Measurements from ENCODE around the gene BUB1B. TPM values are rescaled to one million over a fixed set of nuclear protein-coding genes. Genes with fewer than 3 reads are reported as not detected.
A peak's percentile ranks its signal among the peaks of the same experiment; 100 is the strongest.

Gene BUB1B
- polyA plus RNA-seq, 1 of the 3 experiments (the other 2 are of a cell fraction), result 12.6 TPM

DNA sequence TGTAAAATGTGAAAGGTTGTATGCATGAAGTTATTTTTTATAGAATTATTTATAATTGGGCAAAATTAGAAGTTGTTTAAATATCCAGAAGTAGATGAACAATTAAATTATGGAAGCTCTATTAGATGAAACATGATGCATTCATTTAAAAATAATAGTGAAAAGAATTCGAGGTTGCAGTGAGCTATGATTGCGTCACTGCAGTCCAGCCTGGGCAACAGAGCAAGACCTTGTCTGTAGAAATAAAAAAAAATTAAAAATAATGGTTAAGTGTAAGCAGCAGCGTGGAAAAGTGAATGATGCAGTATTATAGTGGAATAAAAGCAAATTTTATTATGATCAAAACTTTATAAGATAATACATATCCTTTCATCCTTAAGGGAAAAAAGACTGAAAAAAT is 14.3 kb downstream of the BUB1B start:
- no peaks in the 10 kb centered on the region for H3K9me3 ChIP-seq
- DNase-seq, result no peak
- H3K27me3 ChIP-seq (ENCODE audit: insufficient read depth), result no peaks in the 10 kb centered on the region
- H3K4me1 ChIP-seq (ENCODE audit: control insufficient read depth in 1 of 2, insufficient read depth in 2 of 2, low read depth in 1 of 2, low read length in 1 of 2), result no peaks in the 10 kb centered on the region
- no peaks in the 10 kb centered on the region for H3K9me2 ChIP-seq
- peaks cover 10 to 18% of the 10 kb centered on the region in 2 experiments for H3K36me3 ChIP-seq (replicated peaks in 1 of 2; ENCODE audit: control insufficient read depth in 1 of 2, insufficient read depth in 2 of 2, low read length in 1 of 2)
- H3F3A ChIP-seq (replicated peaks; ENCODE audit: insufficient read depth), result peaks cover 2% of the 10 kb centered on the region
- H3K79me2 ChIP-seq (ENCODE audit: insufficient read depth), result peaks cover 16% of the 10 kb centered on the region
- WGBS (ENCODE audit: low lambda C conversion rate), result 84% methylated on average over 3 of the region's 3 CpGs
- H4K20me1 ChIP-seq (ENCODE audit: insufficient read depth), result no peaks in the 10 kb centered on the region
- no peak overlapping the region for H3K9ac ChIP-seq
- TF ChIP-seq RCOR1 (IDR thresholded peaks at IDR 0.05; ENCODE audit: low read length), result no peak
- TF ChIP-seq RAD21 (IDR thresholded peaks at IDR 0.05; ENCODE audit: low read length), result no peak
- TF ChIP-seq TEAD4 (IDR thresholded peaks at IDR 0.05; ENCODE audit: borderline replicate concordance, insufficient read depth), result no peak
- ChIA-PET POLR2A (interaction anchor here (0.6 kb wide), 1 partner anchor 14 kb away, joined by 3 read pairs; the partner anchor contains the start of gene BUB1B), CTCF (interaction anchor here (1.2 to 2.1 kb wide), 4 partner anchors 9 to 100 kb away, joined by 3 to 6 read pairs (median 4); no protein-coding TSS in a partner anchor)
- no peak overlapping the region for H3K4me2 ChIP-seq
- H3K27ac ChIP-seq (ENCODE audit: low read depth in 2 of 2, low read length in 1 of 2), result no peak overlapping the region
- H2AFZ ChIP-seq (ENCODE audit: low read depth), result no peak overlapping the region
- no peak overlapping the region for H3K4me3 ChIP-seq (ENCODE audit: low read depth in 2 of 2, low read length in 1 of 2)

DNA sequence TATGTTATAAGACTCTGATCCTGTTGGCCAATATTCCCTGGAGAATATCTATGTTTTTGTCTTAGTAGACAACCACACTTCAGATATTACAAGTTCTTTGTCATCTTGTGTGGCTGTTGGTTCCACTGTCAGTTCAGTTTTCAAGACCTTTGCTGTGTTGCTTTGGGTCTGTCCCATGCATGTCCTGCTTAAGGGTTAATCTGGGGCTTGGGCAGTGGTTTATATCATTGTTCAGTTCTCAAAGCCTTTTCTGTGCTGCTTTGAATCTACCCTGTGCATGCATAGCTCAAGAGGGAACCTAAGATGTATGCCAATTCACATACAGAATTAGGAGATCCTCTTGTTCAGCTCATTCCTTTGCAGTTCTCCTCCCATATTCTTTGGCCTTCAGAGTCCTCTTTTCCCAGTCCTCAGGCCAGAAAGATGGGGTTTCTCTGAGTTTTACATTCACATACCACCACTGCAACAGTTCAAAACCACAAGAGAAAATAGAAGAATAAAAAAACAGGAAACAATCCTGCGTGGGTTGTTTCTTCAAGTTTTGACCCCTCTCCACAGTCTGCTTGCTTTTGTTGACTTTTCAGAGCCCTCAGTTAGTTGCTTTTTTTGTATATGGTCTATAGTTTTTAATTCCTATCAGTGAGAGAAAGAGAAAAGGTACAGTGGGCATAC is 21.6 kb downstream of the BUB1B start:
- Histone ChIP-seq H3K4me3 (ENCODE audit: low read depth in 2 of 2, low read length in 1 of 2) (no peak overlapping the region), H3K4me2 (no peak overlapping the region), H3K27me3 (ENCODE audit: insufficient read depth) (no peaks in the 10 kb centered on the region), H3K4me1 (ENCODE audit: control insufficient read depth in 1 of 2, insufficient read depth in 2 of 2, low read depth in 1 of 2, low read length in 1 of 2) (no peaks in the 10 kb centered on the region; a peak in 2 of 4 replicates), H3K9me3 (no peaks in the 10 kb centered on the region), H2AFZ (ENCODE audit: low read depth) (peak overlapping the region; percentile 42; the same call in 1 of the 2 replicates), H3K27ac (ENCODE audit: low read depth in 2 of 2, low read length in 1 of 2) (no peak overlapping the region), H4K20me1 (ENCODE audit: insufficient read depth) (no peaks in the 10 kb centered on the region), H3F3A (replicated peaks; ENCODE audit: insufficient read depth) (no peaks in the 10 kb centered on the region), H3K79me2 (ENCODE audit: insufficient read depth) (peaks cover 32% of the 10 kb centered on the region), H3K9ac (no peak overlapping the region), H3K36me3 (replicated peaks in 1 of 2; ENCODE audit: control insufficient read depth in 1 of 2, insufficient read depth in 2 of 2, low read length in 1 of 2) (peaks cover 13 to 17% of the 10 kb centered on the region in 2 experiments), H3K9me2 (no peaks in the 10 kb centered on the region)
- POLR2A ChIA-PET, result no interaction called here
- no peak for DNase-seq
- WGBS (ENCODE audit: low lambda C conversion rate), result 84% methylated on average over 1 of the region's 1 CpG
- CTCF ChIA-PET, result interaction anchor here (0.7 kb wide), 1 partner anchor 75 kb away, joined by 3 read pairs; no protein-coding TSS in a partner anchor
- TF ChIP-seq, protein P1, sequence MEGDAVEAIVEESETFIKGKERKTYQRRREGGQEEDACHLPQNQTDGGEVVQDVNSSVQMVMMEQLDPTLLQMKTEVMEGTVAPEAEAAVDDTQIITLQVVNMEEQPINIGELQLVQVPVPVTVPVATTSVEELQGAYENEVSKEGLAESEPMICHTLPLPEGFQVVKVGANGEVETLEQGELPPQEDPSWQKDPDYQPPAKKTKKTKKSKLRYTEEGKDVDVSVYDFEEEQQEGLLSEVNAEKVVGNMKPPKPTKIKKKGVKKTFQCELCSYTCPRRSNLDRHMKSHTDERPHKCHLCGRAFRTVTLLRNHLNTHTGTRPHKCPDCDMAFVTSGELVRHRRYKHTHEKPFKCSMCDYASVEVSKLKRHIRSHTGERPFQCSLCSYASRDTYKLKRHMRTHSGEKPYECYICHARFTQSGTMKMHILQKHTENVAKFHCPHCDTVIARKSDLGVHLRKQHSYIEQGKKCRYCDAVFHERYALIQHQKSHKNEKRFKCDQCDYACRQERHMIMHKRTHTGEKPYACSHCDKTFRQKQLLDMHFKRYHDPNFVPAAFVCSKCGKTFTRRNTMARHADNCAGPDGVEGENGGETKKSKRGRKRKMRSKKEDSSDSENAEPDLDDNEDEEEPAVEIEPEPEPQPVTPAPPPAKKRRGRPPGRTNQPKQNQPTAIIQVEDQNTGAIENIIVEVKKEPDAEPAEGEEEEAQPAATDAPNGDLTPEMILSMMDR (IDR thresholded peaks at IDR 0.05), result no peak
- TF ChIP-seq MEF2A (IDR thresholded peaks at IDR 0.05; ENCODE audit: borderline replicate concordance, low read depth), result no peak

DNA sequence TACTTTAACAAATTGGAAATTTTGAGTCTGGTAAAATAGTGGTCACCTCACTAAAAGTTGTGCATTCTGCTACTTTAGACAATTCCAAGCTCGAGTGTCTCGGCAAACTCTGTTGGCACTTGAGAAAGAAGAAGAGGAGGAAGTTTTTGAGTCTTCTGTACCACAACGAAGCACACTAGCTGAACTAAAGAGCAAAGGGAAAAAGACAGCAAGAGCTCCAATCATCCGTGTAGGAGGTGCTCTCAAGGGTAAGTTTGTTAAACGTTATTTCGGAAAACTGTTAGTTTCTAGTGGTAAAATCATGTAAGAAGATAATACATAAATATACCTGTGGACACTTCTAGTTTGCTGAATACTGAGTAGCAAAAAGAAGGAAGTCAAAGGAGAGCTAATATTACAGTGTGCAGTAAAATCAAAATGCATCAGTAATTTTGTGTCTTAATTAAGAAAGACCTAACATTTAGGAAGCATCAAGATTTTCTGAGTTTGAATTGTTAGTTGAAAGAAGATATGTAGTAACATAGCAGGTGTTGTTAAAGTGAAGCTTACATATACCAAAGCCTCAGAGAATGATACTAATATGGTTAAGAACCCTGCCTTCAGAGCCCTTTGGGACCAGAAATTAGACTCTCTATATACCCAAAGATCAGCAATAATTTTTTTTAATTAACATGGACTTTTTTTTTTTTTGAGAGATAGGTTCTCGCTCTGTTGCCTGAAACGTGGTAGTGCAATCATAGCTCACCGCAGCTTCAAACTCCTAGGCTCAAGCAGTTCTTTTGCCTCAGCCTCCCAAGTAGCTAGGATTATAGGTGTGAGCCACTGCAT is 23.0 kb downstream of the BUB1B start:
- no peak overlapping the region for H3K4me2 ChIP-seq
- H4K20me1 ChIP-seq (ENCODE audit: insufficient read depth), result no peaks in the 10 kb centered on the region
- no peaks in the 10 kb centered on the region for H3K27me3 ChIP-seq (ENCODE audit: insufficient read depth)
- H3K9ac ChIP-seq, result no peak overlapping the region
- no peak for DNase-seq
- H3K36me3 ChIP-seq (replicated peaks in 1 of 2; ENCODE audit: control insufficient read depth in 1 of 2, insufficient read depth in 2 of 2, low read length in 1 of 2), result peaks cover 13 to 15% of the 10 kb centered on the region in 2 experiments
- ChIA-PET POLR2A (no interaction called here), CTCF (interaction anchor here (0.6 to 1.5 kb wide), 6 partner anchors 8 to 138 kb away, joined by 3 to 5 read pairs (median 3); no protein-coding TSS in a partner anchor)
- H3F3A ChIP-seq (replicated peaks; ENCODE audit: insufficient read depth), result no peaks in the 10 kb centered on the region
- H3K4me3 ChIP-seq (ENCODE audit: low read depth in 2 of 2, low read length in 1 of 2), result no peak overlapping the region
- 96% methylated on average over 9 of the region's 9 CpGs for WGBS (ENCODE audit: low lambda C conversion rate)
- no peaks in the 10 kb centered on the region for H3K9me3 ChIP-seq
- H3K4me1 ChIP-seq (ENCODE audit: control insufficient read depth in 1 of 2, insufficient read depth in 2 of 2, low read depth in 1 of 2, low read length in 1 of 2), result no peaks in the 10 kb centered on the region; a peak in 2 of 4 replicates
- no peak overlapping the region for H3K27ac ChIP-seq (ENCODE audit: low read depth in 2 of 2, low read length in 1 of 2)
- peaks cover 27% of the 10 kb centered on the region for H3K79me2 ChIP-seq (ENCODE audit: insufficient read depth)
- H2AFZ ChIP-seq (ENCODE audit: low read depth), result no peak overlapping the region
- no peaks in the 10 kb centered on the region for H3K9me2 ChIP-seq
- TF ChIP-seq GABPA (IDR thresholded peaks at IDR 0.05; ENCODE audit: low read depth) (no peak), FOXM1 (IDR thresholded peaks at IDR 0.05; ENCODE audit: low read depth) (no peak), NFIC (IDR thresholded peaks at IDR 0.05; ENCODE audit: borderline replicate concordance) (no peak)
- TF ChIP-seq, protein P1 (IDR thresholded peaks at IDR 0.05), result no peak
- TF ChIP-seq, protein P2, sequence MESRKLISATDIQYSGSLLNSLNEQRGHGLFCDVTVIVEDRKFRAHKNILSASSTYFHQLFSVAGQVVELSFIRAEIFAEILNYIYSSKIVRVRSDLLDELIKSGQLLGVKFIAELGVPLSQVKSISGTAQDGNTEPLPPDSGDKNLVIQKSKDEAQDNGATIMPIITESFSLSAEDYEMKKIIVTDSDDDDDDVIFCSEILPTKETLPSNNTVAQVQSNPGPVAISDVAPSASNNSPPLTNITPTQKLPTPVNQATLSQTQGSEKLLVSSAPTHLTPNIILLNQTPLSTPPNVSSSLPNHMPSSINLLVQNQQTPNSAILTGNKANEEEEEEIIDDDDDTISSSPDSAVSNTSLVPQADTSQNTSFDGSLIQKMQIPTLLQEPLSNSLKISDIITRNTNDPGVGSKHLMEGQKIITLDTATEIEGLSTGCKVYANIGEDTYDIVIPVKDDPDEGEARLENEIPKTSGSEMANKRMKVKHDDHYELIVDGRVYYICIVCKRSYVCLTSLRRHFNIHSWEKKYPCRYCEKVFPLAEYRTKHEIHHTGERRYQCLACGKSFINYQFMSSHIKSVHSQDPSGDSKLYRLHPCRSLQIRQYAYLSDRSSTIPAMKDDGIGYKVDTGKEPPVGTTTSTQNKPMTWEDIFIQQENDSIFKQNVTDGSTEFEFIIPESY (IDR thresholded peaks at IDR 0.05; ENCODE audit: borderline replicate concordance, low read depth), result no peak
